BLaER1 treated with 17β-estradiol and CSF1 and Interleukin-3, amounts not matched to agents 10 nM and 100 nM (cell line): ENCODE data around the gene PKNOX1.
"Not testable (repeated sequence)": the region's sequence is repeated elsewhere in the genome, so short reads cannot be mapped to it uniquely, and the experiment has no call there.

Source experiments
- H3K27ac ChIP-seq, 11 experiments: shearing (Covaris generic); formaldehyde crosslinking; 2 replicates each; pipeline ENCODE4 v1.8.1; 2022
- H3K27me3 ChIP-seq, 11 experiments: shearing (Covaris generic); formaldehyde crosslinking; 2 replicates each; pipeline ENCODE4 v1.8.1; 2022
- H3K36me3 ChIP-seq, 11 experiments: shearing (Covaris generic); formaldehyde crosslinking; 2 replicates each; pipeline ENCODE4 v1.8.1; 2022
- H3K4me1 ChIP-seq, 10 experiments: shearing (Covaris generic); formaldehyde crosslinking; 2 replicates each; pipeline ENCODE4 v1.8.1; 2022
- H3K4me2 ChIP-seq, 11 experiments: shearing (Covaris generic); formaldehyde crosslinking; 2 replicates each; pipeline ENCODE4 v1.8.1; 2022
- H3K4me3 ChIP-seq, 10 experiments: shearing (Covaris generic); formaldehyde crosslinking; 2 replicates each; pipeline ENCODE4 v1.8.1; 2022
- H3K9ac ChIP-seq, 11 experiments: shearing (Covaris generic); formaldehyde crosslinking; 2 replicates each; pipeline ENCODE4 v1.8.1; 2022
- H3K9me3 ChIP-seq, 11 experiments: shearing (Covaris generic); formaldehyde crosslinking; replicated peaks in 1 of 11; 2 replicates each; pipeline ENCODE4 v1.8.1; 2022
- H4K20me1 ChIP-seq, 11 experiments: shearing (Covaris generic); formaldehyde crosslinking; 2 replicates each; pipeline ENCODE4 v1.8.1; 2022

The PKNOX1 gene

GRCh38 chr21:43065991-43066390 lies 91.6 kb downstream of the PKNOX1 start:
- not testable (repeated sequence) for H3K4me2 ChIP-seq, H4K20me1 ChIP-seq, H3K27ac ChIP-seq, H3K9me3 ChIP-seq, H3K9ac ChIP-seq, H3K27me3 ChIP-seq, H3K36me3 ChIP-seq, H3K4me1 ChIP-seq, H3K4me3 ChIP-seq

- not testable (repeated sequence) for H3K4me2 ChIP-seq, H3K27me3 ChIP-seq, H3K27ac ChIP-seq, H3K36me3 ChIP-seq, H4K20me1 ChIP-seq, H3K9me3 ChIP-seq, H3K4me1 ChIP-seq, H3K9ac ChIP-seq, H3K4me3 ChIP-seq
Observed at GRCh38 chr21:43066690-43067089, 92.3 kb downstream of the PKNOX1 start.

DNA sequence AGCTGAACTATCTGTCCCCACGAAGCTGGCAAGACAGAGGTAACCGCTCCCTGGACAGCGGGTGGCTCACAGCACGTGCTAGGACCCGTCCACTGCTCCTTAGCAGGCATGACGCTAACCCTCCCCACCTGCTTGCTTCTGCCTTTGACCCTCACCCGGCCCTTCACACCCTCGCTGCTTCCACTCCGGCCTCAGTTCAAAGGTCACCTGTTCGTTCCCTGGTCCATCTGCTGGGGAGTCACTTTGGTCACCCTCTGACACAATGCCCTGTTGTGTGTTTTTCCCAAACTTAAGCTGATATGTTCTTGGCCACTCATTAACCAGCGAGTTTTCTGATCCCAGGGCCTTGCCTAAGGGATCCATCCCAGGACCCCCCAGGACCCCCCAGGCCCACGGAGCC lies 93.7 kb downstream of the PKNOX1 start:
- H3K36me3 ChIP-seq, H4K20me1 ChIP-seq, H3K4me2 ChIP-seq, H3K9me3 ChIP-seq, H3K4me1 ChIP-seq, H3K4me3 ChIP-seq, H3K27me3 ChIP-seq, H3K9ac ChIP-seq, H3K27ac ChIP-seq: not testable (repeated sequence)

GRCh38 chr21:43069682-43070081 lies 95.3 kb downstream of the PKNOX1 start:
- H3K9me3 ChIP-seq, H3K4me3 ChIP-seq, H3K4me1 ChIP-seq, H3K27me3 ChIP-seq, H3K9ac ChIP-seq, H3K36me3 ChIP-seq, H3K4me2 ChIP-seq, H3K27ac ChIP-seq, H4K20me1 ChIP-seq: not testable (repeated sequence)

- H3K4me2 ChIP-seq, H3K4me3 ChIP-seq, H3K27ac ChIP-seq, H3K9ac ChIP-seq, H3K36me3 ChIP-seq, H3K9me3 ChIP-seq, H3K27me3 ChIP-seq, H4K20me1 ChIP-seq, H3K4me1 ChIP-seq: not testable (repeated sequence)
Observed at GRCh38 chr21:43072742-43073141, 98.4 kb downstream of the PKNOX1 start.

GRCh38 chr21:43074401-43075169 lies 100.2 kb downstream of the PKNOX1 start:
- not testable (repeated sequence) for H3K4me3 ChIP-seq, H3K27ac ChIP-seq, H3K9ac ChIP-seq, H3K9me3 ChIP-seq, H4K20me1 ChIP-seq, H3K4me1 ChIP-seq, H3K4me2 ChIP-seq, H3K27me3 ChIP-seq, H3K36me3 ChIP-seq

DNA sequence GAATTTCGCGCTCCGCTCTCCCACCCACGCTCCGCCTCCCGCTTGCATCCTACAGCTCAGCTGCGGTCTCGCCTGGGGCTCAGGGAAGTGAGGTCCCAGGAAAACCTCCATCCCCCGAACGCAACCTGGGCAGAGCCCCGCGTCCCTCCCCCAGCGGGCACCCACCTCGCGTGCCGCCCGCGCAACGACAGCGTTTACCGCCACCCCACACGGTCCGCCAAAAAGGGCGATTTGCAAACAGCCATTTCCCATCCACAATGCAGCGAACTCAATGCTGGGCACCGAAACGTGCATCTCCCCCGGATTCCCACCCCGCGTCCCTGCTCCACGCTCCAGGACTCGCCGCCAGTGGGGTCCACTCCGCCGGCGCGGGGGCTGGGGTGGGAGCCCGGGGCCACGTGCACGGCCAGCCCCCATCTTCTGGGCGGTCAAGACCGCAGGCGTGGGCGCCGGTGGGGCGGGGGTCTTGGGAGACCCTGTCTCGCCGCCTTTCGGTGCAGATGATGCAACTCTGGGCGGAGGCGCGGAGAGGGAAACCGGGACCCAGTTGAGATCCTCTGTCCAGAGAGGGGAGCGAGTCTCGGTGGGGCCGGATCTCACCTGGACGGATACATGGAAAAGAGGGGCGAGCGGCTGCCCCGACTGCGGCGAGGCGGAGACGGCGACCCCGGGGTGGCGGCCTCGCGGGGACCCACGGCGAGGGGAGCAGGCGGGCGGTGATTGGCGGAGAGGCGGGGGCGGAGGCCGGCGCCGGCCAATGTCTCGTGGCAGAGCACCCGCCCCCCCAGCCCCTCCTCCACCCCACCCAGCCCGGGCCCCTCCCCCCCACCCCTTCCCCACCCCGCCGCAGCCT lies 101.0 kb downstream of the PKNOX1 start, which contains the start of gene CBS:
Gene CBS (minus strand): TSS at position 666 of the 853 bp plus-strand sequence. CDS start 3,642 bp downstream, outside the sequence.
- H3K36me3 ChIP-seq, H3K27me3 ChIP-seq, H3K4me3 ChIP-seq, H3K4me2 ChIP-seq, H3K4me1 ChIP-seq, H4K20me1 ChIP-seq, H3K9ac ChIP-seq, H3K9me3 ChIP-seq, H3K27ac ChIP-seq: not testable (repeated sequence)

- not testable (repeated sequence) for H3K27me3 ChIP-seq, H3K36me3 ChIP-seq, H3K27ac ChIP-seq, H3K4me1 ChIP-seq, H3K4me3 ChIP-seq, H4K20me1 ChIP-seq, H3K9me3 ChIP-seq, H3K4me2 ChIP-seq, H3K9ac ChIP-seq
Observed at GRCh38 chr21:43076023-43076637, 101.8 kb downstream of the PKNOX1 start.

- not testable (repeated sequence) for H3K4me3 ChIP-seq, H3K9me3 ChIP-seq, H4K20me1 ChIP-seq, H3K27ac ChIP-seq, H3K9ac ChIP-seq, H3K36me3 ChIP-seq, H3K4me1 ChIP-seq, H3K27me3 ChIP-seq, H3K4me2 ChIP-seq
Observed at GRCh38 chr21:43076643-43077042, 102.3 kb downstream of the PKNOX1 start.

DNA sequence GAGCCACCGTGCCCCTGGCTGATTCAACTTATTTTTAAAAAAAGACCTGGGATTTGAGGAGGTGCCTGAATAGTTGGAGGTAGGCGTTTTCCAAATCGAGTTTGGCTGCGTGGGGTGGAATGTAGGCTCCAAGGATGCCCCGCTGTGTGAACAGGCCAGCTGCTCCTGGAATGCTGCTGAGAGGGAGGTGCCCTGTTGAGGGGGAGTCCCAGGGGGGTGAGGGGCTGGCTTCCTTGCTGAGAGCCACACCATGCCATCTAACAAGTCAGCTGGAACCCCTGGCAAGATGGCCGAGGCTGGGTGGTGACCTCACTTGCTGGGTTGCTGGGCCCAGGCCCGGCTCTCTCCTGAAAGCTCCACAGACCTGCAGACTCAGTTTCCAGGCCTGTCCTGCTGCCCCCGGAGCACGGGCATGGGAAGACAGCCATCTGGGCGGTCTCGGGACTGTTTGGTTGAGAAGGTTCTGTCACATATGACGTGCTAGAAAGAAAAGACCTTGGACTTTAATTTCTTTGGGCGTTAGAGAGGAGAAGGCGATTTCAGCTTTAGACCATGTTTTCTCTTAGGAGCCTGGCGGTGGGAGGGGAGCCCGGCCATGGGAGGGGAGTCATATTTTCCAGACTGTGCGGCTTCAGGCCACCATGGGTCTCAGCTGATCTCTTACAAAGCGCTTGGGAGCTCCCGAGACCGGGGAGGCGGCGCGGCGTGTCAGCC lies 108.4 kb downstream of the PKNOX1 start:
- H3K4me1 ChIP-seq, H3K27ac ChIP-seq, H3K36me3 ChIP-seq, H3K9me3 ChIP-seq, H3K4me2 ChIP-seq, H3K27me3 ChIP-seq, H3K4me3 ChIP-seq, H4K20me1 ChIP-seq, H3K9ac ChIP-seq: not testable (repeated sequence)
